AG09309 (cell line): ENCODE results near the gene FUCA2.
"Not testable (repeated sequence)": the region's sequence is repeated elsewhere in the genome, so short reads cannot be mapped to it uniquely, and the experiment has no call there.

ENCODE experiments used
- DNase-seq: peaks from one replicate; pipeline ENCODE4 v3.0.0-alpha.2; 2010; ENCODE audit warnings: low read depth
- H3K4me3 ChIP-seq: 2 replicates; pipeline ENCODE4 v1.5.1; 2011; ENCODE audit warnings: mild to moderate bottlenecking, low read depth, low read length, moderate library complexity; ENCODE audit not compliant: control insufficient read depth
- TF ChIP-seq, protein P1 (sequence below): IDR thresholded peaks from 2 replicates; pipeline ENCODE4 v1.5.1; 2011; ENCODE audit warnings: mild to moderate bottlenecking, low read depth, low read length, inconsistent platforms; ENCODE audit not compliant: insufficient read depth, control insufficient read depth; ENCODE audit errors: missing control alignments

The FUCA2 gene

DNA sequence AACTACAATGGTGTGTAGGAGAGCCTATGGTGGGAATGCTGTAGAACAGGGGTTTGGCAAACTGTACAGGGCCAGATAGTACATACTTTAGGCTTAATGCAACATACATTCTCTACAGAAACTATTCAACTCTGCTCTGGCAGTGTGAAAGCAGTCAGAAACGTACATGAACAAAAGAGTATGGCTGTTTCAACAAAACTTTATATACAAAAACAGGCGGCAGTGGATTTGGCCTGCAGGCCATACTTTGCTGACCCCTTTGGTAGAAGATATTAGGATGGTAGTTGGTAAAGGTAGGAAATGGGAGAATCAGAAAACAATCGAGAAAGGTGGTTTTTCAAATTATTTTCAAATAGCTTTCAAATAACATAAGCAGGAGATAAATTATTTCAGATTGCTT, 24.8 kb downstream of the FUCA2 start:
- DNase-seq = no peak
- TF ChIP-seq, protein P1, sequence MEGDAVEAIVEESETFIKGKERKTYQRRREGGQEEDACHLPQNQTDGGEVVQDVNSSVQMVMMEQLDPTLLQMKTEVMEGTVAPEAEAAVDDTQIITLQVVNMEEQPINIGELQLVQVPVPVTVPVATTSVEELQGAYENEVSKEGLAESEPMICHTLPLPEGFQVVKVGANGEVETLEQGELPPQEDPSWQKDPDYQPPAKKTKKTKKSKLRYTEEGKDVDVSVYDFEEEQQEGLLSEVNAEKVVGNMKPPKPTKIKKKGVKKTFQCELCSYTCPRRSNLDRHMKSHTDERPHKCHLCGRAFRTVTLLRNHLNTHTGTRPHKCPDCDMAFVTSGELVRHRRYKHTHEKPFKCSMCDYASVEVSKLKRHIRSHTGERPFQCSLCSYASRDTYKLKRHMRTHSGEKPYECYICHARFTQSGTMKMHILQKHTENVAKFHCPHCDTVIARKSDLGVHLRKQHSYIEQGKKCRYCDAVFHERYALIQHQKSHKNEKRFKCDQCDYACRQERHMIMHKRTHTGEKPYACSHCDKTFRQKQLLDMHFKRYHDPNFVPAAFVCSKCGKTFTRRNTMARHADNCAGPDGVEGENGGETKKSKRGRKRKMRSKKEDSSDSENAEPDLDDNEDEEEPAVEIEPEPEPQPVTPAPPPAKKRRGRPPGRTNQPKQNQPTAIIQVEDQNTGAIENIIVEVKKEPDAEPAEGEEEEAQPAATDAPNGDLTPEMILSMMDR = no peak

DNA sequence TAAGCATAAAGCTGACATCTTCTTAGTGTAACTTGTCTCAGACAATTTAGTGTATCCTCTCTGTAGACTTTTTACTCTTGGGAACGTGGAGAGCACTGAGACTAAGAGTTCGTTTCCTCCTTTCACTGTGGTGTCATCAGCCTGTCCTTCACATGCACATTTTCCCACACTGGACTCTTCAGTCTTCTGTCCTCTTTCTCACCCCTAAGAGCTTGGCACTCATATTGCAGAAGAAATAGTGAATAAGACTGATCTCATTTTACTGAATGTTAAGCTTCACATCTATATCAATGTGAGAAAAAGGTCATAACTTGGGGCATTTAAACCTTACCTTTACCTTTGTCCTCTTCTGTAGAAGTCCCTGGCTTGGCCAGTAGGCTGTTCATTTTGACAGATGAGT, 25.6 kb downstream of the FUCA2 start:
- TF ChIP-seq, protein P1 = no peak
- no peak for DNase-seq
- H3K4me3 ChIP-seq = no peak overlapping the region

More for the DNA sequence above, 24.8 kb downstream of the FUCA2 start:
- no peak overlapping the region for H3K4me3 ChIP-seq

DNA sequence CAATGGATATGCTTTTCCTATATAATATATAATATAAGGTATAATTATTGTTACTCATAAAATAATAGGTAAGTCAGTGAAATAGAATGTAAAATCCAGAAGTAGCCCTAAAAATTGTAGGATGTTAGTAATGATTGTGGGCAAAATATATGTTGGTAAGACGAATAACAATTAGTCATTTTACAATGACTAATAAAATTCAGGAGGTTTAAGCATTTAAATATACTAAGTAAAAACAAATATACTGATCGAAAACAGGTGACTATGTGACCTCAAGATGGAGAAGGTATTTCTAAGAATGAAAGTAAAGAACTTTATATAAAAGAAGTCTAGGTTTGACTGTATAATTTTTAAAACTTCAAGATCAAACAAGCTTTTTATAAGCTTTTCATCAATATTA, 28.9 kb downstream of the FUCA2 start:
- DNase-seq = no peak
- H3K4me3 ChIP-seq = no peak overlapping the region
- TF ChIP-seq, protein P1 = no peak

DNA sequence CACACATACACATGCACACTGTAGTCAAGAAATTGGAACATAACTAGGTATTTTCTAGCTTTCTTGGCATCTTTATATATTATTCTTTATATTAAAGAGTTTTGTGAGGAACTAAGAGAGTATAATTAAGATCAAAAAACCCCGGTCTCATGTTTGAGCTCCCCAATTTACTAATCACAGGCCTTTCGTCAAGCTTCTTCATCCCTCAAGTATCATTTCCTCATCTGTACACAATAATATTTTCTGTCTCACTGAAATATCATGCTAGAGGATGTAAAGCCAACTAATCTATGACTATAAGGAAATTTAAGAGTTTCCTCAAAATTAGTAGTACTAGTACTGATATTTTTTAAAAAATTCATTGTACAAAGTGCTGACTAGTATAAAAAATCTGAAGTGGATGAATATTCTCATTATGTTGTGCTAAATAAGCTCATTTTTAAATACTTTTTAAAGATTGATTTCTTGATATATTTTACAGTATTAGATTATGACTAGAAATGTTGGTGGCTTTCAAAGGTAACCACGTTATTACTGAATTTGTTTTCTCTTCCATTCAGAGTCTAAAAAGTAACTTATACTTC, 32.9 kb downstream of the FUCA2 start:
- no peak overlapping the region for H3K4me3 ChIP-seq
- TF ChIP-seq, protein P1 = no peak
- DNase-seq = no peak

DNA sequence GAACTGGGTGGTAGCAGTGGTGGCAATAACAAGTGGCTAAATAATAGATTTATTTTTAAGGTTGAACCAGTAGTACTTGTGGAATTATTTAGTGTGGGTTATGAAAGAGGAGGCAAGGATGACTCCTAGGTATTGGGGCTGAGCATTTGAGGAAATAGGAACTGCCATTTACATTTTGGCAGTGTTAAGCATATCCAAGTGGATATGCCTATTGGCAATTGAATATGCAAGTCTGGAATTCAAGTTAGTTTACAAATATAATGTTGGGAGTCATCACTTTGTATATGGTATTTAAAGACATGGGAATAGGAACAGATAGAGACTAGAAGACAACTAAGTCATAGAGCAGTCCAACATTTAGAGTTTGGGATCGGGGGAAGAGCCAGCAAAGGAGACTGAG, 35.0 kb downstream of the FUCA2 start:
- H3K4me3 ChIP-seq = no peak overlapping the region
- TF ChIP-seq, protein P1 = no peak
- no peak for DNase-seq

DNA sequence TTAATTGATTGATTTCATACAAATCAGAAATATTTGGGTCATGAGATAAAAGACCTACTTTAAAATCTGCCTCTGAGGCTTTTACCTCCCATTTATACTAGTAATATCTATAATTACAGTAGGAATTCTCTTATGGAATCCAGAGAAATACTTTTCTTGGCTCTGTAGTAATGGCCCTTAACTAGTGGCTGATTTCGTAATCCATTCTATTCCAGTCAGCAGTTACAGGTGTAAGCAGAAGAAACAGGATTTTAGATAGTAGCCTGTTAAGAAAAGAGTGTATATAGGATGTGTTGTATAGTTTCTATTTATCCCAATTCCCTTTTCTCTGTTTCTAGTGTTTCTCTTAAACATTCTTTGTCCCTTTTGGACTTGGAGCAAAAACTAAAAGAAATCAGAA, 39.7 kb downstream of the FUCA2 start:
- TF ChIP-seq, protein P1 = no peak

DNA sequence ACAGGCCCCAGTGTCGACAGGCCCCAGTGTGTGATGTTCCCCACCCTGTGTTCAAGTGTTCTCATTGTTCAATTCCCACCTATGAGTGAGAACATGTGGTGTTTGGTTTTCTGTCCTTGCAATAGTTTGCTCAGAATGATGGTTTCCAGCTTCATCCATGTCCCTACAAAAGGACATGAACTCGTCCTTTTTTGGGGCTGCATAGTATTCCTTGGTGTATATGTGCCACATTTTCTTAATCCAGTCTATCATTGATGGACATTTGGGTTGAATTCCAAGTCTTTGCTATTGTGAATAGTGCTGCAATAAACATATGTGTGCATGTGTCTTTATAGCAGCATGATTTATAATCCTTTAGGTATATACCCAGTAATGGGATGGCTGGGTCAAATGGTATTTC, 42.7 kb downstream of the FUCA2 start:
- DNase-seq, H3K4me3 ChIP-seq: not testable (repeated sequence)

More for the DNA sequence above, 39.7 kb downstream of the FUCA2 start:
- no peak overlapping the region for H3K4me3 ChIP-seq
- no peak for DNase-seq
